GM21717 (cell line): Measurements from ENCODE around the gene TOLLIP.

Experiments
- ATAC-seq: cut with Tn5 transposase; IDR thresholded peaks from one replicate; pipeline ENCODE4 v1.9.1; 2021; ENCODE audit warnings: mild to moderate bottlenecking, moderate library complexity; ENCODE audit not compliant: unreplicated experiment

The TOLLIP gene

GRCh38 chr11:1285316-1285744, 24.1 kb downstream of the TOLLIP start:
- no peak for ATAC-seq

DNA sequence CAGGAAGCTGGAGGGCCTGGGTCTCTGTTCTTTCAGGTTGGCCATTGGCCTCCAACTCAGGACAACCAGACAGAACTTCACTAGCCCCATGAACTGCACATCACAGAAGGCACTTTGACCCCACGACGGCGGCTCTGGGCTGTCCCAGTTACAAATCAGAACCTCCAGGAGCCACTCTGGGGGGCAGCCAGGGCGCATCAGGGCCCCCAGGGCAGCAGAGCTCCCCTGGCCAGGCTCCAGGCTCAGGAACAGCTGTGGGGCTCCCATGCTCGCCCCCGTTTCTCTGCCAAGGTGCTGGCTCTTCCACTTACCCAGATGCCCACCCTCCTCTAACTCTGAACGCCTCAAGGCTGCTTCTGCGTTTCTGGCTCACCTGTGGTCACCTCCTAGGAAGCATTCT, 25.5 kb downstream of the TOLLIP start:
- ATAC-seq: no peak

- no peak for ATAC-seq
These were observed 26.3 kb downstream of the TOLLIP start for GRCh38 chr11:1283091-1283511.

DNA sequence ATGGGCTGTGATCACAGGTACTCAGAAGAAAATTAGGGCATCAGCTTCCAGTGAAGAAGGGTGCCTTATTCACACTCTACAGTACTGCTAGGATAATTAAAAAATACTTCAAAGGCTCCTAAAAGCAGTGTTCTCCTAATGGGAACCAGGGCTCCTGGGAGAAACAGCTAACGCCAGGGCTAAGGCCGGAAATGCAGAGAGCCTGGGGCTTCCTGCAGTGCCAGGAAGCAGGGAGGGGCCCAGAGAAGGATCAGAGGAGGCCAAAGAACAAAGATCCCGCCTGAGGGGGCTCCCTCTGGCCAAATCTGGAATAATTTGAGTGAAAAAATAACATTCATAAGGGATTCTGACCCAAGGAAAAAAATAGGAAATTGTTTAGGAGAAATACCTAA, 27.5 kb downstream of the TOLLIP start:
- no peak for ATAC-seq

- ATAC-seq: no peak
These were observed 28.0 kb downstream of the TOLLIP start for GRCh38 chr11:1281326-1281973.

DNA sequence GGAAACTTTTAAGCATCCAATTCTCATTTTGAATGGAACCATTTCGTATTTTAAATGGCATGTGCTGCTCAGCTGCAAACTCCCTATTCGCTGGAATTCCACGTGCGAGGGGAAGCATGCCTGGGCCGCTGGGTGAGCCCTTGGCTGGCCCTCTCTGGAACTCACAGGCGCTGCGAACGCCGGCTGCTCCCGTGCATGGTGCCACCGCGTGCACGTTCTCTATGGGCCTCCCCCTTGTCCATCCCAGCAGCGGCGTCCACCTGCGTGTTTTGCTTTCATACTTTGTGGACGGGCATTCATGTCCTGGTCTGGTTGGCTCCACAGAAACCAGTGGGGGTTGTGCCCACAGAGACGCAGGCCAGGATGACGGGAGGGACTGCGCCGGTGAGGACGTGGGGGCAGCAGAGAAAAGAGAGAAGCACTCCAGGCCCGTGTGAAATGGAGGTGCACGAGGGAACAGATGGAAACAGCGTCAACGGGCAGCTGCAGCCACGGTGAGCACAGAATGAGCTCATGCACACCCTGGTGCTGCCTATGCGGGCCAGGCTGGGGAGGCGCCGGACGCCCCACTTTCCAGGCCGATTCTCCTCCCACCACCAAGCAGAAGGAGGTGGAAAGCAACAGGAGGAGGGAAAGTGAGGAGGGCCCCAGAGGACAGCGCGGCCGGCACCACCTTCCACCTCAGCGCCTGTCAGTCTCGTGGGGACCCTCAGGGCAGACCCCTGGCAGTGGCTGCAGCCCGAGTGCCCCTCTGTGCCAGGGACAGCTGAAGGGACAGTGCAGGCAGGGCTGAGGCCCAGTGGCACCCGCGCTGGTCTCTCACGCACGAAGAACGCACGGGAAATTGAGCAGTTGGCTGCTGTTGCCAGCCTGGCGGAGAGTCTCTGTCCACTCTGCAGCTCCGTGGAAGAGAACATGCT, 29.1 kb downstream of the TOLLIP start:
- no peak for ATAC-seq

DNA sequence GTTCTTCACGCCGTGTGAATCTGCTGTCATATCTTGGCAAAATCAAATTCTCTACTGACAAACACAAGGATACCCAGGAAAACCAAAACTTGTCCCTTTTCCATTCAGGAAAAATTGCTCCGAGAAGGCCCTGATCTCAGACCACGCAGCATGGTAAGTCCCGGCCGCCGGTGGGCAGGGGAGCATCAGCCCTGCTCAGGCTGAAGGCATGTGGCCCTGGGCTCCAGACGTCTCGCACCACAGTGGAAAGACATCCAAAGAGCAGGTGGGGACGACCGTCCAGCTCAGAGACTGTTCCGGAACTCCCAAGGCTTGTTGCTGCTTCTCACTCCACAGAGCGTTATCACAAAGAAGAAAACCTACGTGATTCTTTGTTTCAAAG, 29.8 kb downstream of the TOLLIP start:
- no peak for ATAC-seq

DNA sequence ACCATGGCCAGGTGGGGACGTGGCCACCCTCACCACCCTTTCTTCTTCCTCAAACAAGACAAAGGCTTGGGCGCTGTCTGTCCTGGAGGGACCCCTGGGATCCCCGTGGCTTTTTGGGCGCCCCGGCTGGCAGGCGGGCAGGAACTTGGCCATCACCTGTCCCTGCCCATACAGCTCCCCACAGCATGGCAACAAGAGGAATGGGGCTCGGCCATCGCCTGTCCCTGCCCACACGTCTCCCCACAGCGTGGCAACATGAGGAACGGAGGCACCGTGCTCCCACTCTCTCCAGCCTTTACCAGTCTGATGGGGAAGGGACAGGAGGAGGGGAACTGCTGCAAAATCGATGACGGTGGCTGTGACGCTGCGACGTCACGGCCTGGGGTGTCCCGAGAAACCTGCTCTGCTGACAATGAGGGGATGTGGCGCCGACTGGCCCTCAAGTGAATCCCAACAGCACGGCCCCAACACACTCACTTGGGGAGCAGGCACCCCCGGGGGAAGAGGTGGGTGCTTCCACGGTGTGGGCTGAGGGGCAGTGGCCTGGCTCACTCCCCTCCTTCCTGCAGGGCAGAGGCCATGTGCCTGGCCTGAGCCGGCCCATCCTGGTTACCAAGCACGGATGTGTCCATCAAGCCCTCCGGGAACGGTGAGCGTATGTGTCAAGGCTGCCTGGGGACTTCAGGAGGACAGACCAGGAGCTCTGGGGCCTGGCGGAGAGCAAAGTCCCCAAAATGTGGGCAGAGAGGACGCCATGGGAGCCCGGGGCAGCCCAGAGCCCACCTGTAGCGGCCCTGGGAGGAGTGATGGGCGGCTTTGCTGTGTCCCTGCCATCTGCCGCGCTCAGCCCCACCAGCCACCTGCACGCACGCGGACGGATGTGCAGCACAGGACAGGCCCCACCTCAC, 30.4 kb downstream of the TOLLIP start:
- ATAC-seq: no peak

GRCh38 chr11:1277936-1278512, 31.4 kb downstream of the TOLLIP start:
- ATAC-seq: no peak

- no peak for ATAC-seq
These were observed 32.4 kb downstream of the TOLLIP start for GRCh38 chr11:1276866-1277615.

DNA sequence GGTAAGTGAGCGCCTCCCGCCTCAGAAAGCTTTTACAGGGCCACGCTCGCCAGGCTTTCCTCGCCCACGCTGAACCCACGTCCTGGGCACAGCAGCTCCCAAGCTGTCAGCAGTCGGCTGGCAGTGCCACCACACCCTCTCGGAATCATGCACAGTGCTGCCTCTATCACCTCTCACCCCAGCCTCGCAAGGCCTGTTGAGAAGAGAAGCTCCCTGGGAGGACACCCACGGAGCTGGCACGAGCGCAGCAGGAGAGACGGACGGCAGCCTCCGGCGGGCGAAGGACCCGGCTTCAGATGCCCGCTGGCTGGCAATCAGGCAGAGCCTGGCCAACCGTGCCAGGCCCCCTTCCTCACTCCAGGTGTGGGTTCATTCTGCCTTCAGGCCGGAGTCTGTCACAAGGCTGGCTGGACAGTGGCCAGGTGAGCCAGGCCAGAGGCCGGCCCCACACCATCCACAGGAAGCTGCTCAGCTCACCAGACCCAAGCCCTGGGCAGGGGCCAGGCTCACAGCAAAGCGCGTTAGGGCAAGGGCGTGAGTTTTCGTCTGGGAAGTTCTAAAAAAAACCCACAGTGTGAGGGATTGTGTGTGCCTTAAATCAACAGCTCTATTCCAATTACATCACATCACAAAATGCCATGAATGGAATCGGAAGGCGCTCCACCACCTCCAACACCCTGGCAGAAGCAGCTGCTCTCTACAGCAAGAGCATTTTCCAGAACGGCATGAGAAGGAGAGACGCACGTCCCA, 33.2 kb downstream of the TOLLIP start:
- ATAC-seq: no peak

GRCh38 chr11:1275021-1275420, 34.4 kb downstream of the TOLLIP start:
- ATAC-seq: no peak

GRCh38 chr11:1274501-1274900, 34.9 kb downstream of the TOLLIP start:
- ATAC-seq: no peak

DNA sequence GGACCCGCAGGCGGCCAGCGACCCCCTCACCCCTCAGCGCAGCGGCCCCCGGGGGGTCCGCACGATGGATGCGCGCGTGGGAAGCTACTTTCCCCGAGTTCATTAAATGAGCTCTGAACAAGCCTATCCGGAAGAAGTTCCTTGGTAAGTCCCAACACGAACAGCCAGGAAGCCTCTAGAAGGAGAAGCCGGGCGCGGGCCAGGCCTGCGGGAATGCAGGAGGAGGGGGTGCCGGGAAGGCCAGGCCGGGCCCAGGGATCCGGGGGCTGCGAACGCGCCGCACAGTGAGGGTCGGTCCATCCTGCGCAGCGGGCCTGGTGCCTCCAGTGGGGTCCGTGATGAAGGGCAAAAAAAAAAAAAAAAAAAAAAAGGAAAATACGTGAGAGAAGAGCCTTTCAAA, 36.9 kb downstream of the TOLLIP start:
- no peak for ATAC-seq

DNA sequence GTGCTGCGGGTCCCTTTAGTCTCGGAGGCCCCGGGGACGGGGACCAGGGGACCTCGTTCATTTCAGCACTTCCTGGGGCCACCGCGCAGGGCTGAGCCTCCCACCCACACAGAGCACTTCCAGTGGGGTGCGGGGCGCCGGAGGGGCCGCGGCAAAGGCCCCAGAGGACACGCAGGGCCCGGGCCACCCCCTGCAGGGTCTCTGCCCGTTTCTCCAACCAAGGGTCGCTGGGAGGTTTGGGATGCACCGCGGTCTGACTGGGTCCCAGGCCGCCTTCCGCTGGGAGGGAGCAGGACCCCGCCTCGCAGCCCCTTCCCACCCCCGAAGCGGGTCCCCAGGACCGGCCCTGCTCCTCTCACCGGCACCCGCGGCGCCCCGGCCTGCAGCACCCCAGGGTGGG, 37.5 kb downstream of the TOLLIP start:
- ATAC-seq: no peak

DNA sequence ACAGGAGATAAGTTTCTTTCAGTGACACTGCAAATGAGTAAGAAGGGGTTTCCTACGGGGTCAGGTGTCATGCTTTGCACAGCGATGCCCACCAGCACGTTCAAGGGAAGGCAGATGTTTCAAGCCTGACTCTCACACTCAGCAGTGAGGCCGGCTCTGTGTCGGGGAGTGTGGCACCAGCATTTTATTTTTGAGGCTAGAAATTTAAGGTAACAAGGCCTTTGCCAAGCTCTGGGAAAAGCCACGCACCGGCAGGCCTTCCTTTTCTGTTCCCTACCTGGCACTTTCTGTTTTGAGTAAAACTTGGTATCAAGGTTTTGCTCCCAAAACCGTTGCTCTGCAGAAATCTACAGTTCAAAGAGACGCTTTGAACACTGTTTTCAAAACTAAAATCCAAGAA, 38.0 kb downstream of the TOLLIP start:
- no peak for ATAC-seq

GRCh38 chr11:1271002-1271401, 38.4 kb downstream of the TOLLIP start:
- ATAC-seq: no peak

- ATAC-seq: no peak
These were observed 39.0 kb downstream of the TOLLIP start for GRCh38 chr11:1270476-1270875.

DNA sequence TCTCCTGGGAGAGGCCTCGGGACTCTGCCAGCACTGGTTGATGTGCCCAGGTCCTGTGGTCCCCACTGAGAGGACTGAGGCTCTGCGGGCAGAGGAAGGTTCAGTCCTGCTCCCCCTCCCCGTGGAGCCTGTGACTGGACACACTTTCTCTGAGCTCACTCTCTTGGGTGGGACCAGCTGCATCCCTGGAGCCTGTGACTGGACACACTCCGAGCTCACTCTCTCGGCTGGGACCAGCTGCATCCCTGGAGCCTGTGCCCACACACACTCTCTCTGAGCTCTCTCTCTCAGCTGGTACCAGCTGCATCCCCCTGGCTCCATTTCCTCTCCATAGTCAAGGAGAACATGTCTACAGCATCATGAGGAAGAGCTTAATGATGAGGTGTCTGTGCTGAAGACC, 39.5 kb downstream of the TOLLIP start:
- no peak for ATAC-seq
